T-helper 1 cell treated with Interleukin-12 subunit alpha and Interleukin-12 subunit beta and Interleukin-4 antibody, amounts not matched to agents 30 μg/mL and 1 μg/mL, for 36 hours (primary cell): Measurements from ENCODE around the gene SLC4A7.
"Not testable (repeated sequence)": the region's sequence is repeated elsewhere in the genome, so short reads cannot be mapped to it uniquely, and the experiment has no call there.

ENCODE experiments used
- H3K27ac Mint-ChIP-seq: one replicate; pipeline ENCODE4 v1.8.0; 2021; ENCODE audit warnings: mild to moderate bottlenecking, mixed read lengths
- H3K27me3 Mint-ChIP-seq: one replicate; pipeline ENCODE4 v1.8.0; 2021; ENCODE audit warnings: low read depth, mixed read lengths
- H3K36me3 Mint-ChIP-seq: one replicate; pipeline ENCODE4 v1.8.0; 2021; ENCODE audit warnings: low read depth, mixed read lengths
- H3K4me1 Mint-ChIP-seq: one replicate; pipeline ENCODE4 v1.8.0; 2021; ENCODE audit warnings: low read depth, mixed read lengths
- H3K4me3 Mint-ChIP-seq: one replicate; pipeline ENCODE4 v1.8.0; 2021; ENCODE audit warnings: mild to moderate bottlenecking, moderate library complexity, mixed read lengths
- H3K9me3 Mint-ChIP-seq: one replicate; pipeline ENCODE4 v1.8.0; 2021; ENCODE audit warnings: mixed read lengths

Gene SLC4A7

DNA sequence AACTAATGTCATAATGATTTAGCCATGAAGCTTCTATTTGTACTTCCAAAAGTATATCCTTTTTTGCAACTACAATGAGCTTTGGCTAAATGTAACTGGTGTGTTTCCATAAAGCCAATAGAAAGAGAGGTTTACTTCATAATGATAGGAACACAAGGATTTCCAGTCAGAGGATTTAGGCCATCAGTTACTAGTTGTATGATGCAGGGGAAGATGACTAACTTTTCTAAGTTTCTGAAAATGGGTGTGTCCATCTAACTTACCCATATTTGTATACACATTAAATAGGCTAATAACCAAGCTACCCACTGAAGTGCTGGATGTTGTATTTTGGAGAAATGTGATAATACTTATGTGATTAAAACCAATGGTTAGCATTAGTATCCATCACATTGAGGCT lies 55.7 kb downstream of the SLC4A7 start:
- no peaks in the 10 kb centered on the region for H3K4me1 Mint-ChIP-seq
- H3K27ac Mint-ChIP-seq = no peak overlapping the region
- no peaks in the 10 kb centered on the region for H3K9me3 Mint-ChIP-seq
- H3K36me3 Mint-ChIP-seq = peaks cover 27% of the 10 kb centered on the region
- H3K27me3 Mint-ChIP-seq = no peaks in the 10 kb centered on the region
- no peak overlapping the region for H3K4me3 Mint-ChIP-seq

DNA sequence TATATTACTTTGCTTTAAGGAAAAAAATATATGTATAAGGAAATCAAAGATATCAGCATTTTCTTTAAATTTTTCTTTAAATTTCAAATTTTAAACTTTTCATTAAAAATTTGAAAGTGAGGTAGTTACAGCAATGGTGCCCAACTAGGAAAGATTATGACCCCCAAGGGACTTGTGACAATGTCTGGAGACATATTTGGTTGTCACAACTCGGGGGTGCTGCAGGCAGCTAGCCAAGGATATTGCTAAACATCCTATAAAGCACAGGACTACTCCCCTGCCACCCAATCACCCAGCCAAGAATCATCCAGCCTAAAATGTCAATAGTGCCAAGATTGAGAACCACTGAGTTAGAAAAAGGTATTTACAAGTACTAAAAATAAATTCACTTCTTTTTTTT lies 57.3 kb downstream of the SLC4A7 start:
- H3K27ac Mint-ChIP-seq = no peak overlapping the region
- no peak overlapping the region for H3K4me3 Mint-ChIP-seq
- H3K36me3 Mint-ChIP-seq = peaks cover 19% of the 10 kb centered on the region
- no peaks in the 10 kb centered on the region for H3K27me3 Mint-ChIP-seq
- no peaks in the 10 kb centered on the region for H3K9me3 Mint-ChIP-seq
- no peaks in the 10 kb centered on the region for H3K4me1 Mint-ChIP-seq

DNA sequence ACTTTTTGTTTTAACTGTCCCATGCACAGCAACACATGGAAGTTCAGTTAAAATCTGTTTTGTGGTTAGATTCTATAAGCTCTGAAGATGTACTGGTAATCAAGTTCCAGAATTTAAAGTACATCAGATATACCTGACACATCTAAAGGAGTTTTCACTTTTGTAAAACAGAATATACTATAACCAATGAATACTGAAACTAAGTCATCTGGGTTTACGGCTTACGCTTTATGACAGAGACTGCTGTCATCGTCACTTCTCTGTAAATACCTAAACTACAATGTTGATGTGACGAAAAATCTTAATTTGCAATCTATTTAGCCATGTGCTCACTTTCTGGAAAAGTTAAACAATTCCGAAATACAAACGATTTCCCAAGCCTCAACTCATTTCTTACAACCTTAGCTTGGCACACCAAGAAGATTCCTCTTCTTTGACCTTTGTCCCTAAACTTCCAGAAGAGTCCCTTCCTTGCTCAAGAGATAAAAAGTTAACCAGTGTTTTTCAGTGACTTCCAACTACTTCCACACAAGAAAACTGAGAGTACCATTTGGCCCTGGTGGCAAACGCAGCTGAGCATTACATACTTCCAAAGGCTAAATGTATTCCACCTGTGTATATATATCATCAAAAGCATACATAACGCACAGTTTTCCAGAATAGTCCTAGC lies 58.2 kb downstream of the SLC4A7 start:
- H3K27ac Mint-ChIP-seq = peak overlapping the region; percentile 1
- no peaks in the 10 kb centered on the region for H3K9me3 Mint-ChIP-seq
- H3K36me3 Mint-ChIP-seq = peaks cover 12% of the 10 kb centered on the region
- no peak overlapping the region for H3K4me3 Mint-ChIP-seq
- no peaks in the 10 kb centered on the region for H3K4me1 Mint-ChIP-seq
- H3K27me3 Mint-ChIP-seq = no peaks in the 10 kb centered on the region

DNA sequence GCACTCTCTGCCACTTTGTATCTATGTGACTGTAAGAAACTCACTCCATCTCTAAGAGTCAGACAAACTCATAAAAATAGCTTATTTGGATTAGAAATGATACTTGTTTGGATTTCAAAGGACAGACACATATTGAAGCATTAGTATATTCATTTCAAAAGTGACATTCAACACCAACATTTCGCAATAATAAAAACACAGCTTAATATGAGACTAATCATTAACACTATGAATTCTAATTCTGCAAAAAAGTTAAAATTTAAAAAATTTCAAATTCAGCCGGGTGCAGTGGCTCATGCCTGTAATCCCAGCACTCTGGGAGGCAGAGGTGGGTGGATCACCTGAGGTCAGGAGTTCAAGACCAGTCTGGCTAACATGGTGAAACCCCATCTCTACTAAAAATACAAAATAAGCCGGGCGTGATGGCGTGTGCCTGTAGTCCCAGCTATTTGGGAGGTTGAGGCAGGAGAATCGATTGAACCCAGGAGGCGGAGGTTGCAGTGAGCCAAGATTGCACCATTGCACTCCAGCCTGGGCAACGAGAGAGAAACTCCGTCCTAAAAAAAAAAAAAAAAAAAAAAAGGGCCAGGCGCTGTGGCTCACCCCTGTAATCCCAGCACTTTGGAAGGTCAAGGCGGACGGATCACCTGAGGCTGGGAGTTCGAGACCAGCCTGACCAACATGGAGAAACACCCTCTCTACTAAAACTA lies 59.2 kb downstream of the SLC4A7 start:
- H3K27me3 Mint-ChIP-seq, H3K27ac Mint-ChIP-seq, H3K4me3 Mint-ChIP-seq, H3K9me3 Mint-ChIP-seq, H3K4me1 Mint-ChIP-seq: not testable (repeated sequence)
- peaks cover 14% of the 10 kb centered on the region for H3K36me3 Mint-ChIP-seq

DNA sequence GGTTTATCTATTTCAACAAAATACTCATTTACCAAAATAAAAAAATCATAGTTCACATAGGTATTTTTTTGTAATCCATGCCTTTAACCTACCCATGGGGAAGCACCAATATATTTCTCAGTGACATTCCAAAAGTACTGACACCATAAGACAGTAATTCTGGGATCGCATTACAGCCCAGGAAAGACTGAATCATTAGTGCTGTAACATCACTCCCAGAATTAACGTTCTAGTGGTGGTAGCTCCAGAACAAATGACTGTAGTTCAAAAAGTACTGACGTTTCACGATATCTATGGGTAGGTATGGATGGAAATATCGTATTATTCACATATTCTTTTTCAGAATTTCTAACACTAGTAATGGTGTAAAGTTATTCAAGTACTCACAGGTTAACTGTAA lies 60.7 kb downstream of the SLC4A7 start:
- H3K36me3 Mint-ChIP-seq = peaks cover 14% of the 10 kb centered on the region
- no peaks in the 10 kb centered on the region for H3K9me3 Mint-ChIP-seq
- no peak overlapping the region for H3K27ac Mint-ChIP-seq
- no peaks in the 10 kb centered on the region for H3K27me3 Mint-ChIP-seq
- no peak overlapping the region for H3K4me3 Mint-ChIP-seq
- H3K4me1 Mint-ChIP-seq = no peaks in the 10 kb centered on the region

DNA sequence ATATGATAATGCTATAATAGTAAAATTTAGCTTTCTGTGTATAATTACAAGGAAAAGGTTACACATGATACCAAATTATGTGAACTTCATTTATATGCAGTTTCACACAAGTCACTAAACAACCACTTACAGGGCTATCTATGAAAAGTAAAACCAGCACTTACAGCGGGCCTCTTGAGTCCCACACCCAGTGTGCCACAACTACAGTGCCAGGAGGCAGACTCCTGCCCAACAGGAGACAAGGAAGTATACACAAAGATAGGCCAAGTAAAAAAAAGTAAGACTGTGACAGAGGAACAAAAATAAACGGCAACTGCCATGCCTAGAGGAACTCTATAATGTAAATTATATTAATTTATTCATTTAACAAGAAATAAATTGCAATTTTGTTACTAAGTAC lies 61.6 kb downstream of the SLC4A7 start:
- no peaks in the 10 kb centered on the region for H3K9me3 Mint-ChIP-seq
- H3K4me3 Mint-ChIP-seq = no peak overlapping the region
- no peaks in the 10 kb centered on the region for H3K4me1 Mint-ChIP-seq
- no peak overlapping the region for H3K27ac Mint-ChIP-seq
- H3K27me3 Mint-ChIP-seq = no peaks in the 10 kb centered on the region
- H3K36me3 Mint-ChIP-seq = peaks cover 15% of the 10 kb centered on the region

DNA sequence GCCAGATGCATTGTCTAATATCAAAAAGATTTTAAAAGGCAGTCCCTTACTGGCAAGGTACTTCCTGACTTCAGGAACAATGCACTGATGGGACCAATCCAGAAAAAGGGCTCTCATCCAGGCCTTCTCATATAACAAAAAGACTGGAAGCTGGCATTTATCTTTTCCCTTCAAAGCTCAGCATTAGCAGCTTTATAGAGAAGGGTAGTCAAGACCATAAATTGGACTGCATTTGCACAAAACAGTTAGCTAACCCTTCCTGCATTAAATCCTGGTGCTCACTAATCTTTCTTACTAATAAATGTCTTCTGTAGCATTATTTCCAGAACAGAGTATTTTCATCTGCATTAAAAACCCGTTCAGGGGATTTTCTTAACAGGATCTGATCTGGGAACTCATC lies 69.0 kb downstream of the SLC4A7 start:
- Mint-ChIP-seq H3K27ac (no peak overlapping the region), H3K4me3 (no peak overlapping the region), H3K36me3 (peaks cover 19% of the 10 kb centered on the region), H3K4me1 (no peaks in the 10 kb centered on the region), H3K9me3 (no peaks in the 10 kb centered on the region), H3K27me3 (no peaks in the 10 kb centered on the region)

DNA sequence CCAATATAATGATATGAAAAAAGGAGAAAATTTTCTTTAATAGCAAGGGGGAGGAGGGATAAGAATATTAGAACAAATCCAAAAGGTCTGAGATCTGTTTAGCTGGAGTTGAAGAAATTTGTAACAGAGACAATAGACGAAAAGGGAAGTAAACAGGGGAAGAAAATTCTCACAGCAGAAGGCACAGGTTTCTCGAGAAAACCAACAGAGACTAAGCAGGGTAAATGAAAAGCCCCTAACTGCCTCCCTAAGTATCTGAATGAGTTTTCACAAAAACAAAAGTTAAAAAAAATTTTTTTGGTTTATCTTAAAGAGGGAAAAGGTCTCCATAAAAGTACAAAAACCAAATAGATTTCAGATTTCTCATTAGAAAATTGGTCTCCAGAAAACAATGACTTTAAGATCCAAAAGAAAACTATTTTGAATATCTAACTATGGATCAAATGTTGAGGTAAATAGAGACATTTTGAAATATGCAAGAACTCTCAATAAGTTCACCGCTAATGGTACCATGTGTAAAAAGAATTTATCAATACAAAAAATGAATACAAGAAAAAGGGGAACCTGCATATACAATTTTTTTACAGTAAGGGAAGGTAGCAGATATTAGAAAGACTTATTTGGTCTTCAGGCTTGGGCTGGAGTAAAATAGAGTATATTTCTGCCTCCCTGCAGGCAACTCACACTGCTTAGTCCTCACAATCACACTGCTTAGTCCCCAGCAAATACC lies 91.1 kb downstream of the SLC4A7 start:
- Mint-ChIP-seq H3K4me1 (peaks cover 4% of the 10 kb centered on the region), H3K36me3 (peaks cover 25% of the 10 kb centered on the region), H3K27ac (no peak overlapping the region), H3K9me3 (no peaks in the 10 kb centered on the region), H3K4me3 (no peak overlapping the region), H3K27me3 (no peaks in the 10 kb centered on the region)

DNA sequence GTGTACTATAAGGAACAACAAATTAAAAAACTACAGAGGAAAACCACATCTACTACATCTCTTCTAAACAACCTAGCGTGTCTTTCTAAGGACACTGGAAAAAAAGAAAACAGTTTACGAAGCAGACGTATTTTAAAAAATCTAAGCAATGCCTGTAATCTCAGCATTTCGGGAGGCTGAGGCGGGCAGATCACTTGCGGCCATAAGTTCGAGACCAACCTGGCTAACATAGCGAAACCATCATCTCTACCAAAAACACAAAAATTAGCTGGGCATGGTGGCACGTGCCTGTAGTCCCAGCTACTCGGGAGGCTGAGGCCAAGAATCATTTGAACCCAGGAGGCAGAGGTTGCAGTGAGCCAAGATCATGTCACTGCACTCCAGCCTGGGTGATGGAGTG lies 91.8 kb downstream of the SLC4A7 start:
- not testable (repeated sequence) for H3K27me3 Mint-ChIP-seq, H3K4me1 Mint-ChIP-seq, H3K4me3 Mint-ChIP-seq, H3K27ac Mint-ChIP-seq, H3K9me3 Mint-ChIP-seq
- peaks cover 22% of the 10 kb centered on the region for H3K36me3 Mint-ChIP-seq

DNA sequence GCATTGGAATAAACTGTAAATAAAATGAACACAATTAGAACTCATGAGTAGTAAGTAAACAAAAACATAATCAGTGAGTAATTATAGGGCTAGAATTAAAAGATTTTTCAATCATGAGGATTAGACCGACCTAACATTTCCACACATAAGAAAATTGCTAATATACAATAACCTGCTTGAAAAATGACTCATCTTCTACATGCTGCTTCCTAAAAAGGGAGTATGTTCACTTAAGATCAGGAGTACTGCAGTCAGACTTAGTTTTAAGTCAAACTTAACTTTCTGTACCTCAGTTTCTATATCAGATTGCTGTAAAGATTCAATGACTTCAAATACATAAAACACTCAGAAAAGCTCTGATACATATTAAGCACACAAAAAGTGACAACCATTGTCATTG lies 92.4 kb downstream of the SLC4A7 start:
- Mint-ChIP-seq H3K4me1 (peaks cover 4% of the 10 kb centered on the region), H3K27me3 (no peaks in the 10 kb centered on the region), H3K4me3 (no peak overlapping the region), H3K9me3 (no peaks in the 10 kb centered on the region), H3K36me3 (peaks cover 20% of the 10 kb centered on the region), H3K27ac (no peak overlapping the region)

DNA sequence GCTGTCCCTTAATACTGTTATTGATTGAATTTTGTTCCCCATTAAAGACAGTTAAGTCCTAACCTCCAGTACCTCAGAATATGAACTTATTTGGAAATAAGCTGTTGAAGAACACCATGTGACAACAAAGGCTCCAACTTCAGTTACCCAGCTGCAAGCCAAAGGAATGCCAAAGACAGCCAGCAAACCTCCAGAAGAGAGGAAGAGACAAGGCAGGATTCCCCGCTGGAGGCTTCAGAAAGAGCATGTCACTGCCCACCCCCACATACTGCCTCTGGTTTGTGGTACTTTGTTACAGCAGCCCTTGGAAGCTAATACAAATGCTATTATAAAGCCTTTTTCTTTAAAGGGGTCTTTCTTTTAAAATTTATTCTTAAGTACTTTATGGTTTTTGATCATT lies 96.6 kb downstream of the SLC4A7 start:
- no peaks in the 10 kb centered on the region for H3K9me3 Mint-ChIP-seq
- no peak overlapping the region for H3K4me3 Mint-ChIP-seq
- no peaks in the 10 kb centered on the region for H3K27me3 Mint-ChIP-seq
- H3K4me1 Mint-ChIP-seq = peaks cover 3% of the 10 kb centered on the region
- peaks cover 18% of the 10 kb centered on the region for H3K36me3 Mint-ChIP-seq
- H3K27ac Mint-ChIP-seq = no peak overlapping the region

DNA sequence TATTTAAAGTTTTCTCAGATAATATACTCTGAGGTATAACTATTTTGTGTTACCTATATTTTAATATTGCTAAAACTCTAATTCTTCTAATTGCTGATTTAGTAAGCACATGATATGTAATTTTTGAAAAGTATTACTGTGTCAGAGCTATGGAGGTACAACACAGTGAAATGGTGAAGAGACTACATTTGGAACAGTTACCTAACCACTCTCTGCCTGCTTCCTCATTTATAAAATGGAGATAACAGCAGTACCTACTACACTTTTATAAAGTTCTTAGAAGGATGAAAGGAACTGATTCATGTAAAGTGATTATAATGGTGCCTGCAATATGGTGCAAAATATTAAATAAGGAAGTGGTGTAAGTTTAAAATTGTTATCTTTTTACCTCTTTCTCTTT lies 98.7 kb downstream of the SLC4A7 start:
- no peaks in the 10 kb centered on the region for H3K9me3 Mint-ChIP-seq
- H3K4me3 Mint-ChIP-seq = no peak overlapping the region
- H3K27me3 Mint-ChIP-seq = no peaks in the 10 kb centered on the region
- H3K36me3 Mint-ChIP-seq = peaks cover 11% of the 10 kb centered on the region
- no peak overlapping the region for H3K27ac Mint-ChIP-seq
- H3K4me1 Mint-ChIP-seq = no peaks in the 10 kb centered on the region

DNA sequence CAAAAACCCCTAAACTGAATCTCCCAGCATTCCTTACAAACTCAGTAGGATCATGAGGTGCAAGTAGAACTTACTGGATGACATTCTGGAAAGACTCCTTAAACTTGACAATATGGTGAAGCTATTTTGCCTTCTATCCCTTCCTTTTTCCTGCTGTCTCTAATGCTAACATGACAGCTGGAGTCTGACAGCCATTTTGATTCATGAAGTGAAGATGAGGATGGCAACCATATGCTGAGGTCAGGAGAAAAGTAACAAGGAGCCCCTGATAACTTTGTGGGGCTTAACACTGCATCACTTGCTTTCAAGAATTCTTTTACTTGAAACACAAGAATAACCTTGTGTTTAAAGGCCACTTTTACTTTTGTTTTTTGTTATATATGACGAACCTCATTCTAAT lies 100.0 kb downstream of the SLC4A7 start:
- Mint-ChIP-seq H3K36me3 (peaks cover 12% of the 10 kb centered on the region), H3K4me3 (no peak overlapping the region), H3K27me3 (no peaks in the 10 kb centered on the region), H3K9me3 (no peaks in the 10 kb centered on the region), H3K4me1 (no peaks in the 10 kb centered on the region), H3K27ac (no peak overlapping the region)

DNA sequence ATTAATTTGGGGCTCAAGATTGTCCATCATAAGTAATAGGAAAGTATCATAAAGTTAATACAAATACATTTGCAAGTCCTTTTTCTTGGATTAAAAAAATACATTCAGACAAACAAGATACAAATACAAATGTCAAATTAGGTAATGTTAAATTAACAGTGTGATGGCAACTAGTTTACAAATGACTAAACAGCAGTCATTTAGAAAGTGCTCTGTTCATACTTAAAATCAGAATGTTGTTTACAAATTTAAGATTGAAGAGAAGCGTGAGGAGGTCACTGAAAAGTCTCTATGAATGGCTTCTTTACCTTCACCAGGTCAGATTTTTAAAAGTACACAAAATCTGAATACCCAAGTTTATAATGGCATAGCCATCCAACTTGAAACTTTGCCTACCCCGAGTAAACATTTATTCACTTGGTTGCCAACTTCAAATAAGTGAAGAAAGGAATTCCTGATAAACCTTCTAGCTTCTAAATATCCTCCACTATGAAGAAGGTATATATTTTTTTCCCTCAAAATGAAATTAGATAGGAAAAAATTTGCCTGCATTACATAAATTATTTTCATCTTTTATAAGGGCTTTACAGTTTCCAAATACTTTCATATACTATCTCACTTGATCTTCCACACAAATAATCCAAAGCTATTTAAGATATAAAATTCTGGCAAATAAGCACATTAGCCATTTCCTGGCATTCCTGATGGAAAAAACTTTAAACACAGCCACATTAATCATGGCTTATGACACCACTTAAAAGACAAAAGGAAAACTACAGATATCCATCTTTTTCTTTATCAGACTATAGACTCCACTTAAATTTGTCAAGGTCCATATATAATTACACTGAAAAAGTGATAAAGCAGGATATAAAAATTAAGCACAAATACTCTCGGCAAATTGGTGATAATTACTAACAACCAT lies 103.5 kb downstream of the SLC4A7 start:
- Mint-ChIP-seq H3K4me3 (no peak overlapping the region), H3K9me3 (no peaks in the 10 kb centered on the region), H3K27ac (no peak overlapping the region), H3K27me3 (no peaks in the 10 kb centered on the region), H3K4me1 (no peaks in the 10 kb centered on the region), H3K36me3 (peaks cover 11% of the 10 kb centered on the region)
